ENCODE measurements around the gene FBXO15. TPM values are rescaled to one million over a fixed set of nuclear protein-coding genes. Genes with fewer than 3 reads are reported as not detected.

The FBXO15 gene
- total RNA-seq, 2 donors from 2014 or later, result 1.3 to 3.0 TPM

DNA sequence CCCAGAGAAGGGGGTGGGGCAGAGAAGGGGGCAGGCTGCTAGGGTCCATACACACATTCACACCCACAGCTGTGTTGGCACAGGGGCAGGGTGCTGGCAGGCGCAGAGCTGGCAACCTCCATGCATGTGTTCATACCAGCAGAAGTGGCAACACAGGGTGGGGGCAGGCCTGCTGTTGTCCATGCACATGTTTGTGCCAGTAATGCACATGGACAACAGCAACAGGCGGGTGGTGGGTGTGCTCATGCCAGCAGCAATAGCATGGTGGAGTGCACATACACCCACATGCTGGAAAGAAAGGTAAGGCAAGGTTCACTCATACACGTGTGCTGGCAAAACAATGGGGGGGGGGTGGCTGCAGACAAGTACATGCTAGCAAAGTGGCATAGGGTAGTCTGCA, 54.7 kb downstream of the FBXO15 start:
- TF ChIP-seq, protein P1, sequence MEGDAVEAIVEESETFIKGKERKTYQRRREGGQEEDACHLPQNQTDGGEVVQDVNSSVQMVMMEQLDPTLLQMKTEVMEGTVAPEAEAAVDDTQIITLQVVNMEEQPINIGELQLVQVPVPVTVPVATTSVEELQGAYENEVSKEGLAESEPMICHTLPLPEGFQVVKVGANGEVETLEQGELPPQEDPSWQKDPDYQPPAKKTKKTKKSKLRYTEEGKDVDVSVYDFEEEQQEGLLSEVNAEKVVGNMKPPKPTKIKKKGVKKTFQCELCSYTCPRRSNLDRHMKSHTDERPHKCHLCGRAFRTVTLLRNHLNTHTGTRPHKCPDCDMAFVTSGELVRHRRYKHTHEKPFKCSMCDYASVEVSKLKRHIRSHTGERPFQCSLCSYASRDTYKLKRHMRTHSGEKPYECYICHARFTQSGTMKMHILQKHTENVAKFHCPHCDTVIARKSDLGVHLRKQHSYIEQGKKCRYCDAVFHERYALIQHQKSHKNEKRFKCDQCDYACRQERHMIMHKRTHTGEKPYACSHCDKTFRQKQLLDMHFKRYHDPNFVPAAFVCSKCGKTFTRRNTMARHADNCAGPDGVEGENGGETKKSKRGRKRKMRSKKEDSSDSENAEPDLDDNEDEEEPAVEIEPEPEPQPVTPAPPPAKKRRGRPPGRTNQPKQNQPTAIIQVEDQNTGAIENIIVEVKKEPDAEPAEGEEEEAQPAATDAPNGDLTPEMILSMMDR (conservative IDR thresholded peaks at IDR 0.05), result no peak
- H3K36me3 Mint-ChIP-seq (ENCODE audit: low read depth), result no peaks in the 10 kb centered on the region
- no peaks in the 10 kb centered on the region for H3K27me3 ChIP-seq (ENCODE audit: control insufficient read depth, insufficient read depth, low read length, poor library complexity, severe bottlenecking)
- H3K4me3 Mint-ChIP-seq, result no peak overlapping the region
- H3K9me3 ChIP-seq (ENCODE audit: control insufficient read depth, low read length), result no peaks in the 10 kb centered on the region
- H3K4me1 Mint-ChIP-seq, result no peaks in the 10 kb centered on the region
- H3K4me3 ChIP-seq (ENCODE audit: low read length), result no peak overlapping the region
- 83 to 92% methylated on average over 1 to 3 of the region's 3 CpGs for WGBS, 2 experiments (ENCODE audit: insufficient coverage in 1 of 2, insufficient read length in 1 of 2)
- H3K27me3 Mint-ChIP-seq (ENCODE audit: insufficient read depth), result peaks cover 2% of the 10 kb centered on the region
- peaks cover 2% of the 10 kb centered on the region for H3K9me3 Mint-ChIP-seq
- DNase-seq, result no peak
- H3K27ac Mint-ChIP-seq, result no peak overlapping the region
- H3K4me1 ChIP-seq (ENCODE audit: control insufficient read depth, insufficient read depth, low read length), result no peaks in the 10 kb centered on the region
- no peaks in the 10 kb centered on the region for H3K36me3 ChIP-seq (ENCODE audit: control insufficient read depth, insufficient read depth, low read length)
- H3K9ac ChIP-seq (ENCODE audit: extremely low read depth, low read length, poor library complexity, severe bottlenecking), result no peak overlapping the region
- no peak overlapping the region for H3K27ac ChIP-seq (ENCODE audit: low read depth, low read length)

DNA sequence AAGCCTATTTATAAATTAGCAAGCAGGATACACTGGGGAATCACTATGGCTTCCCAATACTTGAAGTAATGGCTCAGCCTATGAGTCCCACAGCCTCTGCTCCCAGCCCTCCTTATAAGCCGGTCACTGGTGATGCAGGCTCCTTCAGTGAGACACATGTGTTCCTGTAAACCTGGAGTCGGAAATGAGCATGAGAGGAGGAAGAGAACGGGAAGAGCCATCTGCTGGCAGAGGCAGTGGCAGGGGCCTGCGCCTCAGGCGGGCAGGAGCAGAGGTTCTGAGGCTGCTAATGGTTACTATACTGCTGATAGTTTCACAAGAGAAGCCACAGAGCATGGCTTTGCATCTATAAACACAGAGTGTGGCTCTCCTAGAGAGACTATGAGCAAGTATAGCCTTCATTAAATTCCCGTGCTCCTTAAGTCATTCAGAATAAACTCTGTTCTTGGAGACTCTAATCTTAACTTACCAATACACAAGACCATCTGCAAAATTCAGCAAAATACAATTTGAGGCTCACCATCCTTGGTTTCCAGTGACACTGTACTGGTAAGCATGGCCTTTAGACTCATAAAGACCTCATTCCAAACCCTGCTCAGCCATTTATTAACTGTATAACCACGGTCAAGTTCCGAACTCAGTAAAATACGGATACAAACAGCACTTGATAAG, 63.3 kb downstream of the FBXO15 start:
- H3K9me3 ChIP-seq (ENCODE audit: control insufficient read depth, low read length), result no peaks in the 10 kb centered on the region
- no peaks in the 10 kb centered on the region for H3K27me3 ChIP-seq (ENCODE audit: control insufficient read depth, insufficient read depth, low read length, poor library complexity, severe bottlenecking)
- no peaks in the 10 kb centered on the region for H3K4me1 ChIP-seq (ENCODE audit: control insufficient read depth, insufficient read depth, low read length)
- Mint-ChIP-seq H3K36me3 (ENCODE audit: low read depth) (no peaks in the 10 kb centered on the region), H3K9me3 (no peaks in the 10 kb centered on the region), H3K27ac (no peak overlapping the region), H3K4me1 (peaks cover 1% of the 10 kb centered on the region), H3K27me3 (ENCODE audit: insufficient read depth) (peaks cover 2% of the 10 kb centered on the region), H3K4me3 (no peak overlapping the region)
- TF ChIP-seq, protein P1 (conservative IDR thresholded peaks at IDR 0.05), result no peak
- no peak overlapping the region for H3K9ac ChIP-seq (ENCODE audit: extremely low read depth, low read length, poor library complexity, severe bottlenecking)
- no peak overlapping the region for H3K27ac ChIP-seq (ENCODE audit: low read depth, low read length)
- 82 to 89% methylated on average over 4 to 9 of the region's 9 CpGs for WGBS, 2 experiments (ENCODE audit: insufficient coverage in 1 of 2, insufficient read length in 1 of 2)
- DNase-seq, result peak; percentile 56
- no peak overlapping the region for H3K4me3 ChIP-seq (ENCODE audit: low read length)
- H3K36me3 ChIP-seq (ENCODE audit: control insufficient read depth, insufficient read depth, low read length), result no peaks in the 10 kb centered on the region

DNA sequence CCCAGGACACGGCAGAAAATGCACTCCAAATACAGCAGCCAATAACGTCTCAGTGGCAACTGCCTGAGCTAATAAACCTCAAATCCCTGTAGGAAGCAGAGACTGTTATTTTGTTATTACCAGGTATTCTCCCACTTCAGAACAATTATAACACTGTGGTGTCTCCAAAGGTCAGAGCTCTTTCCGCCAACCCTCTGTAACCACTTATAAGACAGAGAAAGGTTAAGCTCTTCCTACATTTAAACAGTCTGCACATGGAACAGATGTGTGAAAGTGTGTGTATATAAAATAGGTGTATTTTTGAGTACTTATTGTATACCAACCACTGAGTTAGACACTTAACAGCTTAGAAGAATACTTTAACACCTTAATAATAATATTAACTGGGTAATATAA, 64.1 kb downstream of the FBXO15 start:
- no peaks in the 10 kb centered on the region for H3K9me3 Mint-ChIP-seq
- DNase-seq, result no peak
- H3K4me3 Mint-ChIP-seq, result no peak overlapping the region
- no peak overlapping the region for H3K27ac Mint-ChIP-seq
- peaks cover 2% of the 10 kb centered on the region for H3K27me3 Mint-ChIP-seq (ENCODE audit: insufficient read depth)
- TF ChIP-seq, protein P1 (conservative IDR thresholded peaks at IDR 0.05), result no peak
- Histone ChIP-seq H3K9me3 (ENCODE audit: control insufficient read depth, low read length) (no peaks in the 10 kb centered on the region), H3K36me3 (ENCODE audit: control insufficient read depth, insufficient read depth, low read length) (no peaks in the 10 kb centered on the region), H3K4me3 (ENCODE audit: low read length) (no peak overlapping the region), H3K27ac (ENCODE audit: low read depth, low read length) (no peak overlapping the region), H3K27me3 (ENCODE audit: control insufficient read depth, insufficient read depth, low read length, poor library complexity, severe bottlenecking) (no peaks in the 10 kb centered on the region), H3K9ac (ENCODE audit: extremely low read depth, low read length, poor library complexity, severe bottlenecking) (no peak overlapping the region), H3K4me1 (ENCODE audit: control insufficient read depth, insufficient read depth, low read length) (no peaks in the 10 kb centered on the region)
- H3K36me3 Mint-ChIP-seq (ENCODE audit: low read depth), result no peaks in the 10 kb centered on the region
- peaks cover 1% of the 10 kb centered on the region for H3K4me1 Mint-ChIP-seq
- WGBS, 2 experiments (ENCODE audit: insufficient coverage in 1 of 2, insufficient read length in 1 of 2), result 90% methylated on average over 3 of the region's 3 CpGs; no CpG with 5 or more reads in 1 of the 2 experiments
